ENCODE results near the gene ROR2. TPM values are rescaled to one million over a fixed set of nuclear protein-coding genes. Genes with fewer than 3 reads are reported as not detected.

ROR2 gene
- total RNA-seq, 1 experiment from 2014 or later, result 5.9 TPM

GRCh38 chr9:91894023-91894422, 56.0 kb downstream of the ROR2 start:
- Histone ChIP-seq H3K9me3 (ENCODE audit: control insufficient read depth, insufficient read depth, low read depth, low read length) (no peaks in the 10 kb centered on the region), H3K4me3 (ENCODE audit: low read depth in 2 of 2, low read length in 2 of 2) (no peak overlapping the region), H3K36me3 (ENCODE audit: control insufficient read depth, insufficient read depth, low read length) (no peaks in the 10 kb centered on the region), H3K27ac (ENCODE audit: low read length) (no peak overlapping the region), H3K4me1 (ENCODE audit: control insufficient read depth, insufficient read depth, low read length) (no peaks in the 10 kb centered on the region), H3K27me3 (ENCODE audit: control insufficient read depth, insufficient read depth, low read length) (no peaks in the 10 kb centered on the region)
- intact Hi-C loops (cut with micrococcal nuclease; ENCODE audit: unreplicated experiment) (no loop called here), in situ Hi-C loops (cut with HindIII; ENCODE audit: low pct_unique_long_range_greater_than_20kb, low sequenced_read_pairs) (no loop called here)
- ChIA-PET POLR2A (no interaction called here), CTCF (no interaction called here)
- DNase-seq (ENCODE audit: low read depth, low spot score) (no peak), ATAC-seq (no peak)
- no TSS peak for BruUV-seq (replicated peaks)
- TF ChIP-seq REST (IDR thresholded peaks at IDR 0.05; ENCODE audit: insufficient read depth in 1 of 2, low read depth in 2 of 2, low read length in 1 of 2) (no peak), SIN3A (IDR thresholded peaks at IDR 0.05; ENCODE audit: borderline replicate concordance, insufficient read depth, low read depth, low read length) (no peak), POLR2AphosphoS5 (IDR thresholded peaks at IDR 0.05; ENCODE audit: low read depth, low read length) (no peak), TCF7L2 (IDR thresholded peaks at IDR 0.05; ENCODE audit: low read depth, low read length) (no peak), CTCF (IDR thresholded peaks at IDR 0.05) (no peak)

GRCh38 chr9:91891915-91892314, 58.1 kb downstream of the ROR2 start:
- Histone ChIP-seq H3K4me3 (ENCODE audit: low read depth in 2 of 2, low read length in 2 of 2) (no peak overlapping the region), H3K4me1 (ENCODE audit: control insufficient read depth, insufficient read depth, low read length) (no peaks in the 10 kb centered on the region), H3K27ac (ENCODE audit: low read length) (no peak overlapping the region), H3K9me3 (ENCODE audit: control insufficient read depth, insufficient read depth, low read depth, low read length) (no peaks in the 10 kb centered on the region), H3K36me3 (ENCODE audit: control insufficient read depth, insufficient read depth, low read length) (no peaks in the 10 kb centered on the region), H3K27me3 (ENCODE audit: control insufficient read depth, insufficient read depth, low read length) (no peaks in the 10 kb centered on the region)
- intact Hi-C loops (cut with micrococcal nuclease; ENCODE audit: unreplicated experiment), result no loop called here
- ChIA-PET POLR2A (no interaction called here), CTCF (no interaction called here)
- TF ChIP-seq TCF7L2 (IDR thresholded peaks at IDR 0.05; ENCODE audit: low read depth, low read length), result no peak
- ATAC-seq (no peak), DNase-seq (ENCODE audit: low read depth, low spot score) (no peak)
- BruUV-seq (replicated peaks), result no TSS peak
- in situ Hi-C loops (cut with HindIII; ENCODE audit: low pct_unique_long_range_greater_than_20kb, low sequenced_read_pairs), result no loop called here

GRCh38 chr9:91890662-91891061, 59.4 kb downstream of the ROR2 start:
- Histone ChIP-seq H3K27ac (ENCODE audit: low read length) (no peak overlapping the region), H3K36me3 (ENCODE audit: control insufficient read depth, insufficient read depth, low read length) (no peaks in the 10 kb centered on the region), H3K4me1 (ENCODE audit: control insufficient read depth, insufficient read depth, low read length) (no peaks in the 10 kb centered on the region), H3K9me3 (ENCODE audit: control insufficient read depth, insufficient read depth, low read depth, low read length) (no peaks in the 10 kb centered on the region), H3K4me3 (ENCODE audit: low read depth in 2 of 2, low read length in 2 of 2) (no peak overlapping the region), H3K27me3 (ENCODE audit: control insufficient read depth, insufficient read depth, low read length) (no peaks in the 10 kb centered on the region)
- no peak for TF ChIP-seq SIN3A (IDR thresholded peaks at IDR 0.05; ENCODE audit: borderline replicate concordance, insufficient read depth, low read depth, low read length)
- no peak for TF ChIP-seq REST (IDR thresholded peaks at IDR 0.05; ENCODE audit: insufficient read depth in 1 of 2, low read depth in 2 of 2, low read length in 1 of 2)
- TF ChIP-seq CTCF (IDR thresholded peaks at IDR 0.05), result no peak
- no peak for TF ChIP-seq POLR2AphosphoS5 (IDR thresholded peaks at IDR 0.05; ENCODE audit: low read depth, low read length)
- TF ChIP-seq TCF7L2 (IDR thresholded peaks at IDR 0.05; ENCODE audit: low read depth, low read length), result no peak
- in situ Hi-C loops (cut with HindIII; ENCODE audit: low pct_unique_long_range_greater_than_20kb, low sequenced_read_pairs) (no loop called here), intact Hi-C loops (cut with micrococcal nuclease; ENCODE audit: unreplicated experiment) (no loop called here)
- ChIA-PET CTCF (no interaction called here), POLR2A (no interaction called here)
- DNase-seq (ENCODE audit: low read depth, low spot score) (no peak), ATAC-seq (no peak)
- BruUV-seq (replicated peaks), result no TSS peak

Data from Panc1 (cell line).